ENCODE measurements around the gene HOXA11.

GRCh38 chr7:27208998-27209397 is 24.0 kb upstream of the HOXA11 start:
- no peak for TF ChIP-seq CTCF (IDR thresholded peaks at IDR 0.05)
- no peak for TF ChIP-seq ZFX (IDR thresholded peaks at IDR 0.05; ENCODE audit: borderline replicate concordance)
